GM10248 (cell line): Measurements from ENCODE around the gene ZNF532.

Experiments used
- CTCF ChIA-PET: fragments of 300-600 bp; sonication (Branson Sonifier 250); formaldehyde crosslinking; extraction: SDS; loops from one replicate; lab custom pipeline; 2021; ENCODE audit warnings: antibody characterized with exemption; lab: Yijun Ruan, JAX
- POLR2A ChIA-PET: fragments of 350-650 bp; sonication (Branson Sonifier 250); formaldehyde crosslinking; extraction: SDS; loops from one replicate; lab custom pipeline; 2020; ENCODE audit warnings: antibody characterized with exemption; lab: Yijun Ruan, JAX
- DNase-seq: peaks from one replicate; pipeline ENCODE4 v3.0.0; 2012; ENCODE audit errors: extremely low spot score
- CTCF ChIP-seq: IDR thresholded peaks from 2 replicates; pipeline ENCODE4 v1.5.1; 2012; ENCODE audit warnings: mild to moderate bottlenecking, low read depth; ENCODE audit errors: extremely low read depth, missing control alignments, control extremely low read depth

ZNF532 gene

GRCh38 chr18:58858591-58859468, 5.8 kb upstream of the ZNF532 start:
- ChIA-PET CTCF (no interaction called here), POLR2A (no interaction called here)
- no peak for TF ChIP-seq CTCF
- DNase-seq, result no peak

GRCh38 chr18:58859907-58860306, 4.8 kb upstream of the ZNF532 start:
- ChIA-PET POLR2A (no interaction called here), CTCF (no interaction called here)
- no peak for DNase-seq
- TF ChIP-seq CTCF, result no peak

GRCh38 chr18:58860747-58861231, 3.9 kb upstream of the ZNF532 start:
- TF ChIP-seq CTCF, result no peak
- DNase-seq, result no peak
- ChIA-PET CTCF (interaction anchor here (0.7 kb wide), 1 partner anchor 211 kb away, joined by 3 read pairs; no protein-coding TSS in a partner anchor), POLR2A (no interaction called here)

GRCh38 chr18:58861353-58861752, 3.3 kb upstream of the ZNF532 start:
- DNase-seq, result no peak
- TF ChIP-seq CTCF, result no peak
- ChIA-PET POLR2A (no interaction called here), CTCF (no interaction called here)

GRCh38 chr18:58861861-58862301, 2.8 kb upstream of the ZNF532 start:
- POLR2A ChIA-PET, result no interaction called here
- TF ChIP-seq CTCF, result no peak
- CTCF ChIA-PET, result no interaction called here
- DNase-seq, result no peak

- POLR2A ChIA-PET, result no interaction called here
- CTCF ChIA-PET, result no interaction called here
- DNase-seq, result no peak
- no peak for TF ChIP-seq CTCF
These were observed 2.3 kb upstream of the ZNF532 start for GRCh38 chr18:58862356-58862755.
